8988T (cell line): ENCODE measurements around the gene GATA6.

Experiments used
- DNase-seq: peaks from one replicate; pipeline ENCODE4 v3.0.0; 2011

The GATA6 gene

DNA sequence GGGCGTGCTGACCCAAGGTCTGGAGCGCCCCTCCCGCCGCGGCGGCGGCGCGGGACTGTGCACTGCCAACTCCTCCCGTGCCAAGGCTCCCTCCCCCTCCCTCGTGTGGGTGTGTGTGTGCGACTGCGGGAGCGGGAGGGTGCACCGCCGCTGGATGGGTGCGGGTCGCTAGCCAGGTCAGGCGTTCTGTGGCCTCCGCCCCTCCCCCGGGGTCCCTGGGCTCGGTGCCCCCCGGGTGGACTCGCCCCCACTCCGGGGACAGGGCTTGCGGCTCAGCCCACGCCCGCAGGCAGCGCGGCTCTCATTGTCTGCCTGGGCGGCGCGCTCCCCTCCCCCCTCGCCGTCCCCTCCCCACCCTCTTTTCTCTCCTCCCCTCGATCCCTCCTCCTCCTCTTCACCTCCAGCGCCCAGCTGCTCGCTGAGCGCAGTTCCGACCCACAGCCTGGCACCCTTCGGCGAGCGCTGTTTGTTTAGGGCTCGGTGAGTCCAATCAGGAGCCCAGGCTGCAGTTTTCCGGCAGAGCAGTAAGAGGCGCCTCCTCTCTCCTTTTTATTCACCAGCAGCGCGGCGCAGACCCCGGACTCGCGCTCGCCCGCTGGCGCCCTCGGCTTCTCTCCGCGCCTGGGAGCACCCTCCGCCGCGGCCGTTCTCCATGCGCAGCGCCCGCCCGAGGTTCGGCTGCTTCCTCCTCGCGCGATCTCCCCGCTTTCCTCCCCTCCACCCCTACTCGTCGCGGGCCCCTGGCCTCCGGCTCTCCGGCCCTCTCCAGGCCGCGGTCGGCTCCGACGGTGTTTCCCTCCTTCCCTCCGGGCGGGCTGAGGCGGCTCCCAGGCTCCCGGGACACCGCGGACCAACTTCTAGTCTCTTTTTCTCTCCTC is at the start of gene GATA6:
Gene GATA6 (plus strand): TSS at position 579 of the 878 bp plus-strand sequence. CDS start 1,556 bp downstream, outside the sequence.
- DNase-seq: peak; percentile 99

DNA sequence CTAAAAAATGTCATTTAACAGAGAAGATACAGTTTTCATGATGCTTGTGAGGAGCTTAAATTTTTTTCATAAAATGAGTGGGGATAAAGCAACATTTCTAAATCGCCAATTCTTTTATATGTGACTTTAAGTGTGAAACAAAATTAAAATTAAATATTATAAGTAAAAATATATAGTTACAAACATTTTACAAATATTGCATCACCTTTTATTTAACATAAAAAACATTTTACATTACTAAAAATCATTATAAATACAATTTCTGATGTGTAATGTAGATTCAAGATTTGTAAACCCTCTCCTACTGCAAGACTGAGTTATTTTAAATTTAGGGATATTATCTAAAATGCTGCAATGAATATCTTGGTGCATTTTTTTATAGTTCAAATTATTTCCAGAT is 44.4 kb upstream of the GATA6 start:
- no peak for DNase-seq

DNA sequence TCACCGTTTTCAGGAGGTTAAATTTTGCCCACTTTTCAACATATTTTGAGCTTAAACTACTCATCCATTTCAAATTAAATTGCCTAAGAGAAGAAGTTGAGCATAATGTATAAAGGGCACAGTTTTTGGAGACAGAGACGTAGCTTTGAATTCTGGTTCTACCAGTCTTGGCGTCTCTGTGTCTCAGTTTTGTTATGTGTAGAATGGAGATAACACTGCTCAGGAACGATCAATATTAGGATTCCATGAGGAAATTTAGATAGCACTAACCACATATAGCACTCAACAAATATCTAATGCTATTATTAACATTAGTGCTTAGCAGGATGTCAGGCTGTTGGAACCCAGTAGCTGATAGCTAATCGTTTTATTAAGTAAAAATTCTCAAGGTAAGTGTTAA is 40.4 kb upstream of the GATA6 start:
- no peak for DNase-seq

DNA sequence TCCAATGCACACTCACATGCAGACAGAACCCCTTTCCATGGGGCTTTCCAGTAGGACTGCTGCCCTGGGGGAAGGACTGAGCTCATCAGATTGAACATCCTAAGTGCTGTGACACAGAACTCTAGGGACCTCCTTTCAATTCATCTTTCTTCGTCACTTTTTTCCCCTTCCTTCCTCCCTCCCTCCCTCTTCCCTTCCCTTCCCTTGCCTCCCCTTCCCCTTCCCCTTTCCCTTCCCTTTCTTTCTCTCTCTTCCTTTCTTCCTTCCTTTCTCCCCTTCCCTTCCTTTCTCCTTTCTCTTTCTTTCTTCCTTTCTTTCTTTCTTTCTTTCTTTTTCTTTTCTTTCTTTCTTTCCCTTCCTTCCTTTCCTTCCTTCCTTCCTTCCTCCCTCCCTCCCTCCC is 39.6 kb upstream of the GATA6 start:
- DNase-seq: no peak

DNA sequence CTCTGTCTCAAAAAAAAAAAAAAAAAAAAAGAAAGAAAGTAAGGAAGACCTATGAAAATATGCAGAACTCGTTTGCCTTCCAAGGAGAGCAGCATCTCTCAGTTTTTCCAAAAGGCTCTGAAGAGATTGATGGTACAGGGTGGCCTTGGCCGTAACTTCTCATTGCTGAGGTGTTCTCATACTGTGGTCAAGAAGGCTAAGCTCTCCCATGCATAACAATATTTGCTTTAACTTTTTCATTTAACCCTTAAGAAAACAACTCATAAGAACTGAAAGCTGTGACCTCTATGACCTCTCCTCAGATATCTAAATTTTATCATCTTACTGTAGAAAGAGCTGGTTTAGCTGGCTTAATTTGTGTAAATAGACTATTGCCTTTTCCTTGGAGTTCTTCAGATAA is 37.1 kb upstream of the GATA6 start:
- DNase-seq: no peak

DNA sequence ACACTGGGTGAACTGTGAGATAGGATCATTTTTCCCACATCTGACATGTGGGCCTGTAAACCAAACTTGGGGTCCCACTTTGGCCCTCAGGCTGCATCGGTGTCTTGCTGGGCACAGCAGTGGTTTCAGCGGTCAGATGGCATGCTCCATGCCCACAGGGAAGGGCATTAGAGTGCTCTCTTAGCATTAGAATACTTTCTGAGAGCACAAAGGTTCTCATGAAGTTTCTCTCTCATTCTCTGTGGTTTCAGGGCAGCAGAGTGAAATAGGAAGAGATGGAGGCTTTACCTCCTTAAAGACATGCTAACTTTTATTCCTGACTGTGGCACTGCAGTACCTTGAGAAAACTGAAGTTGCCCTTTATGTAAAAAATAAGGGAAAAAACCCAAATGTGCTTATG is 36.6 kb upstream of the GATA6 start:
- DNase-seq: no peak

DNA sequence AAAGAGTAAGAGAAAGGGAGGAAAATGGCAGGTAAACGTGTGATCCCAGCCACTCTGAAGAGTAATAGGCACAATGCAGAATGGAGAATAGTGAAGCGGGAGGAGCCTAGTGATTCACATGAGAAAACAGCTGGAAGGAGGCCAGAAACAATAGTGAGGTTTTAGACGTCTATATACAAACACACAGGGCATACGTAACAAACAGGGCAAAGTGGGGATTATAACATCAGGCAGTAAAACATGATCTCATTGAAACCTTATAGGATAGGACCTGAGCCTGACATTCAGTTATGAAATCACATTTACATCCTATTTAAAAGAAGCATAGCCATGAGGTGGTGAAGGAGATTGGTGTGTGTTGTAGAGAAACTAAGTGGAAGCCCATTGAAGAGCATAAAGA is 33.0 kb upstream of the GATA6 start:
- no peak for DNase-seq

DNA sequence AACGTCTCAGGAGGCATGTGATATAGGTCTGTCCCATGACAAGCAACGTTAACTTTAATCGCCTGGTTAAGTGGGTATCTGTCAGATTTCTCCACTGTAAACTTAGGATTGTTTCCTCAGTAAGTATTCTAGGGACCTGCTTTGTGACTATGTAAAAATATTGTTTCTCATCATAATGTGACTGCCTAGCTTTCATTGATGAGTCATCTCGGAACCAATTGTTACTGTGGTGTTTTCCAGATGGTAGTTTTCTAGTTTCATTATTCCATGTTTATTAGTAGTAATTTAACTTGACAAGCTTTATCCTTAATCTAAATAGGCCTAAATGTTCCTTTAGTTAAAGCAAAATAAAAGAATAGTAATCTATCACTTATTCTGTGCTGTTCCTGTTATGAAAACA is 28.2 kb upstream of the GATA6 start:
- DNase-seq: no peak

DNA sequence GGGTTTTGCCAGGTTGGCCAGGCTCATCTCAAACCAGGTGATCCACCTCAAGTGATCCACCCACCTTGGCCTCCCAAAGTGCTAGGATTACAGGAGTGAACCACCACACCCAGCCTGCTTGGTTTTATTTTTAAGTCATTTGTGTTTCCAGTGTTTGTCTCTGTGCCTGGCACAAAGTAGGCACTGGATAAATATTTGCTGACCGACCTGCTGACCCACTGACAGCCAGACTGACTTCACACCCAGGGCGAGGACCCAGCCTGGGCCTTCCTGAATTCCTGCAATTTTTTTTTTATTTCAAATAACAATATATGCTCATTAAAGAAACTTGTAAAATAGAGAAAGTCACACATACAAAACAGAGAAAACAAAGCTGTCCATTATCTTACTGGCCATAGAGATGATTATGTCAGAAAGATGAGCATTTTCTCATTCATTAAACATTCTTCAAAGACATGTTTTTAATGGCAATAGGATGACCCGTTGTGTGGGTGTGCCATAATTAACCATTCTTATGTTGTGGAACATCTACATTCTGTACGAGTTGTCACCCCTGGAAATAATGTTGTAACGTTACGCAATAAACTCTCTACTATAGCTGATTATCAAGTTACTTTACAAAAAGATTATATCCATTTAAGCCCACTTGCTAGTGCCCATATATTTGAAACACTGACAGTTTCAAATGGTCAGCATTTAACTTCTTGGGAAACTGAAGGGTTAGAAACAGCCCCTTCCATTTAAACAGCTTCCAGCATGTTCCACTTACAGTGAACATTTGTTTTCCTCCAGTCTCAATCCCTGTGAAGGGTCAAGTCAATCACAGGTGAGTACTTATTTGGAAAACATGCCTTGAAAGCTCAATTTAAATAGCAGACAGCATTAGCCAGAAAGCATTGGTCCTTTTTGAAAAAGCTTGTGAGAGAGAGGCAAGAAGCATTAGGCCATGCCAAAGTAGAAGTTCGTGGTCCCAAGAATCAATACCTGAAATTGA is 25.7 kb upstream of the GATA6 start:
- DNase-seq: no peak

DNA sequence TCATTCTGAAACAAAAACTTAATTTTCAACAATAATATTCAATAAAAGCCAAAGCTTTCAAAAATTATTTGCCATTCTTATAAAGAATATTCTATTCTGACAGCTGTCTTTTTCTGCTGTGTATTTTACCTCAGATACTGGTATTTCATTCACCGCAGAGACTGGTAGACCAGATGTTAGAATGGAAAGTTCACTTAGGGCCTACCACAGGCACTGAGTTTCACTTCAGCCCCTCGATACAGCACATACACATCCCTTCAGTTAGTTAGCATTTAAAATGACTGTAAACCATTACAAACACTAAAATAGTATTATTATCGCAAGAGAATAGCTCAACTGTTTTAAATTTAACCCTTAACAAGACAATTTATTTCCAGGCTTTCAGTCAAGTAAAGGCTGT is 24.2 kb upstream of the GATA6 start:
- no peak for DNase-seq

DNA sequence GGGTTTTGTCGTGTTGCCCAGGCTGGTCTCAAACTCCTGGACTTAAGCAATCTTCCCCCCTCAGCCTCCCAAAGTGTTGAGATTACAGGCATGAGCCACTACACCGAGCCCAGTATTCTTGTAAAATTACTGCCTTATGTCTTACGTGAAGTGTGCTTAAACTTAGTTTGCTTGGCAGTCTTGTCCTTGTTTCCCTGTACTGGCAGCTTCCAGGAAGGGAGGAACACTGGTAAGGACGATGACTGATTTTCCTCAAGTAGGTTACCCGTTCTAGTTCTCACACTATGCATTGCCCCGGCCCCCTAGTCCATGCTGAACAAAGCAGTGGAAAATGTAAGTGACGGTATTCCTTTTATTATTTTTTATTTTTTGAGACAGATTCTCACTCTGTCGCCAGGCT is 19.7 kb upstream of the GATA6 start:
- DNase-seq: no peak

DNA sequence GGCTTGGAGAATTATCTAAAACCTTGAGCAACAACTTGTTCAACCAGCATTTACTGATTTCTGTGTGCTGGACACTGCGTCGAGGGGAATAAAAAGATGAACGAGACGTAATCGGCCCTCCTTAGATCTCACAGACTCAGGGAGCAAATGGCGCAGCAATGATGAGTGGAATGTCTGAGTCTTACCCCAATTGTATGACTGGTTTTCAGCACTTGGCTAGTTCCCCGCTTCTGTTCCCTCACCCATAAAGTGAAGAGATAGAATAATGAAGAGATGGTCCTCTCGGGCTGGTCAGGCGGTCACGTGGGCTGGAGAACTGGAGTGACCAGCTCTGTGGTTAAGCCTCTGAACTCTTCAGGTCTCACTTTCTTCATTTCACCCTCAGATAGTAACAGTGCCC is 17.3 kb upstream of the GATA6 start:
- no peak for DNase-seq

DNA sequence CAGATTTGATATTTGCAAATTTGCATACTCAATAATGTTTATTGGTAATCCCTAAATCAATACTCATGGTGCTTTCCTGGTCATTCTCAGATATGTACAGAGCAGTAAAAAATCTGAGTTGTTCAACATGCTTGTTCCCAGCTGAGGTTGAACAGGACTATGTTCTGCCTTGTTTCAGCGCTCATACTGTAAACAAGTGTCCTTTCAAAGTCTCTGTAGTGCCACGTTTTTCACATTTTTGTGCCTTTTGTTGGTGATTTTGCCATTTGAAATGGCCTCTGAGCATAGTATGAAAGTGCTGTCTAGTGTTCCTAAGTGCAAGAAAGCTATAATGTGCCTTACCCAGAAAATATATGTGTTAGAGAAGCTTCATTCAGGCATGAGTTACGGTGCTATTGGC is 16.0 kb upstream of the GATA6 start:
- DNase-seq: no peak

DNA sequence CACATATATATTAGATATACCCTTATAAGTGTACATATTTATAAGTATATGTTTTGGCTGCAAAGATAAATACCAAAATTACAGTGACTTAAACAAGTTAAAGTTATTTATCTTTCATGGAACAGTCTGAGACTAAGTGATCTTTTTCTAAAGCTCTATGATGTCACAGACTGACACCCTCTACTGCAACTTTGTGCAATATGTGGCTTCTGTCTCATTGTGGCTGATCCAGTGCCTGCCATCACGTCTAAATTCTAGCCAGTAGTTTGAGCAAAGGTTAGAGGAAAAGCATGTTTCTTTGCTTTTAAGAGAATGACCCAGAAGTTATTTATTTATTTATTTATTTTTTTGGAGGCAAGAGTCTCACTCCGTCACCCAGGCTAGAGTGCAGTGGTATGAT is 13.8 kb upstream of the GATA6 start:
- no peak for DNase-seq

DNA sequence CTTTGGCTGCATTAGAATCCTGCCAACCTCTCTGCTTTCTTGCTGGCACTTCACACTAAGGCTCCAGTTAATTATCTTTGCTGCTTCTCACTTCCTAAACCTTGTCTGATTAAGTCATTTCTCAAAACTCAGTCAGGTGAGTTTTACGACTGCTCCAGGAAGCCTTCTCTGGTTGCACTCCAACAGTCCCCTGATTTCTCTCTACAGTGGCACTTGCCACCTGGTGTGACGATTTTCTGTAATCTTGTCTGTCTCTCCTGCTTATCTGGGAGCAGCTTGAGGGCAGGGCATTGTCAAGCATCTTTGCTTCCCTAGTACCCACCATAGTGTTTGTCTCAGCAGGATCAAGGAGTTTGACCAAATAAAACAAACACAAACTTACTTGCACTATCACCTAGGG is 10.4 kb upstream of the GATA6 start:
- DNase-seq: no peak

DNA sequence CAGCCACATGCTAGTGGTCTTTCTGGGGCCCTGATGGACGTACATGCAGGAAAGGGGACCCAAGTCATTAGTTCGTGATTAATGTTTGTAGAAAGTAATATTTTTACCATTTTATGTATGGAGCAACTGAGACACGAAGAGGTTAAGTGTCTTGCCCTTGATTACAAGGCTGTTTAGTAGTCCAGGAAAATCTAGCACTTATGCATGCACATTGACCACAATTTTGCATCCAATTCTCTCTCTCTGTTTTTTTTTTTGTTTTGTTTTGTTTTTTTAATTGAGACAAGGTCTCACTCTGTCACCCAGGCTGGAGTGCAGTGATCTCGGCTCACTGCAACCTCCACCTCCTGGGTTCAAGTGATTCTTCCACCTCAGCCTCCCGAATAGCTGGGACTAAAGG is 8.3 kb upstream of the GATA6 start:
- DNase-seq: no peak

DNA sequence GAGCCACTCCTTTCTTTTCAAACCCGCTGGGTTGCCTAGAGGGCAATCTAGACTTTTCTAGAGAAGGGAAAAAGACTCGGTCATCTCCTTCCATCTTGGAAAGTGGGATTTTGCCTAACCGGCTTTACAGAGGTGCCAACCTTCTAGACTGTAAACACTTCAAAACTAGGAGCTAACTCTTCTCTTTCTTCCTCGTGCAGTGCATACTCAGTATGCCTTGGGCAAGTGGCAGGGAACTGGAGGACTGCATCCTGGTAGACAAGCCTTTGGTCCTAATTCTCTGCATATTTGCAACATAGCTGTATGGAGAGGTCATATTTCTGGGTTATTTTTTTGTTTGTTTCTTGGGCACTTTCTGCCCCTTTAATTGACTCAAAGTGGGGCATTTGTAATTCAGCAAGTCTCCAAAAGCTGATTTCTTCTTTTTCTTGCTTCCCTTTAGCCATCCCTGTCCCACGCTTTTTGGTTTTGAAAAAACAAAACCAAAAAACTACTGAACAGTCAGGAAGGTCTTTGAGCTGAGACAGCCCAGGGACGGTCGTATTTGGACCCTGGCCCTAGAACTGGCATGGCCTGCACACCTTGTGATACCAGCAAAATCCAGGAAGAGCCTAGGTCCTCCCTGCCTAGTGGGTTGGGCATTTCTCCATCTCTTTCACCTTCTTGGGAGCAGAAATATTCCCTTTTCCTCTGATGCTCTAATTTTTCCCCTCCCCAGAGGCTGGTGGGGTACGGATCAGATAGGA is 5.8 kb upstream of the GATA6 start:
- DNase-seq: no peak

DNA sequence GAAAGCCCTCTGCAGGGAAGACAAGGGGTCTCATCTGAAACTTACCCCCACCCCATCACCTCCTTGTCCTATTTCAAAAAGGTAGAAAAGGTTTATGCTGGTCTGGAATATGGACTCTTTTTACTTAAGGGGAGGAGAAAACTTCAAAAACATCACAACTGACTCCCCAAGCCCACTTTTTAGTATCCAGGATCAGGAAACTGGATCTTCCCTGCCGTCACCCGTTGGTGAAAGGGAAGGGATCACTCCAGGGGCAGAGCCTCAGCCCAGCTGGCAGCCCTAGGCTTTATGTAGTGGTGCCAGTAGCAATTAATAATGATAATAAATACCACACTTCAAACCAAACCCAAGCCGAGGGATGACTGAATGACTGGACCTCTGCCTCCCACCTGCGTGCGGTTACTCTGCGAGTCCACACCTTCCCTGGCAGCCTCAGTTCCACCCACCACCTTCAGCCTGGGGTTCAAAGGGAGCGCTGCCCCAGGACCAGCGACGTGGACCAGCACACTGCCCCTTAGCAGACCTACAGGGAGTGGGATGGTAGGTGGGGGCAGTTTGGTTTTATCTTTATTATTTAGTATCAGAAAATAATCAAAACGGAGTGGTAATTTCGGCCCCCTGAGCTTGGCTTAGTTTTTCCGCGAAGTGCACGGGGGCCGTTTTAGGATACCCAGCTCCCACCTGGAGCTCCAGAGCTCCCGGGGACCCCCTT is 4.9 kb upstream of the GATA6 start:
- DNase-seq: no peak

DNA sequence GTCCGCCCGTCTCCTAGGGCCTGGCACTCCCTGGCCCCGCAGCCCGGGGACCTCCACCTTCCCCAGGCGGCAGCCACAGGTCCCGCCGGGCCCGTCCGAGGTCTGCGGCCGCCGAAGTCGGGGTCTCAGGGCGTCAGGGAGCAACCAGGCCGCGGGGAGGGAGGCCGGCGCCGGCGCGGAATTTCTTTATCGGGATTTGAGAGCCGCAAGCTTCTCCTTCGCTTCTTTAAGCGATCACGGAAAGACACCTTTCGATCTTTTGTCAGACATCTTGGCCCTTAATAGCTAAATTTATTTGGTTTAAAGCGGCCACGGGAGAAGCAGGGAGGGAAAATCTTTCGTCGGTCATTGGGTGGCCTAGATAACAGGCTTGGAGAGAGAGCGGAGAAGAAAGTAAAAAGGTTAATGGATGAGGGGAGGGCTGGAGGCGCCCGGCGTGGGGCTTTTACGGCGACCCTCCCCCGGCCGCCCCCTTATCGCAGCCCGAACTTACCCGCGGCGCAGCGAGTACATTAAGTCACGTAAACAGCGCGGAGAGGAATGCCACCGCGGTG is 4.3 kb upstream of the GATA6 start:
- no peak for DNase-seq

DNA sequence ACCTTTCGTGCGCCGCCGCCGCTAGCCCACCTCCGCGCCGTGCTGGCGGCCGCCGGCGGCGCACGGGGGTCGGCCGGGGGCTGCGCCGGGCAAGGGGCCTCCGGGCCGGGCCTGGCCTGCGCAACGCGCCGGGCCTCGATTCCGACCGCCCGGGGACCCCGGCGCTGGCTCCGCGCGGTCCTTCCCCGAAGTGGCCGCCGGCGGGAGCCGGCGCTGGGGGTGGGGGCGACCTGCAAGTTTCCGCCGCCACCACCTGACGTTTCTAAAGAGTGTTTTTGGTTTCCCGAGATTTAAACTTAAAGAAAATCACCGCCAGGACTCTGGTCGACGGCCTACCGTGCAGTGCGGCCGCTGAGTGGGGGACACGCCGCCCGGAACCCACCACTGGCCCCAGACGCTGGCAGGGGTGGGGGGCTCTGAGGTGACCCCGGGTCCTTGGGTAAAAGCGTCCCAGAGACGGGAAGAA is 3.8 kb upstream of the GATA6 start:
- no peak for DNase-seq

DNA sequence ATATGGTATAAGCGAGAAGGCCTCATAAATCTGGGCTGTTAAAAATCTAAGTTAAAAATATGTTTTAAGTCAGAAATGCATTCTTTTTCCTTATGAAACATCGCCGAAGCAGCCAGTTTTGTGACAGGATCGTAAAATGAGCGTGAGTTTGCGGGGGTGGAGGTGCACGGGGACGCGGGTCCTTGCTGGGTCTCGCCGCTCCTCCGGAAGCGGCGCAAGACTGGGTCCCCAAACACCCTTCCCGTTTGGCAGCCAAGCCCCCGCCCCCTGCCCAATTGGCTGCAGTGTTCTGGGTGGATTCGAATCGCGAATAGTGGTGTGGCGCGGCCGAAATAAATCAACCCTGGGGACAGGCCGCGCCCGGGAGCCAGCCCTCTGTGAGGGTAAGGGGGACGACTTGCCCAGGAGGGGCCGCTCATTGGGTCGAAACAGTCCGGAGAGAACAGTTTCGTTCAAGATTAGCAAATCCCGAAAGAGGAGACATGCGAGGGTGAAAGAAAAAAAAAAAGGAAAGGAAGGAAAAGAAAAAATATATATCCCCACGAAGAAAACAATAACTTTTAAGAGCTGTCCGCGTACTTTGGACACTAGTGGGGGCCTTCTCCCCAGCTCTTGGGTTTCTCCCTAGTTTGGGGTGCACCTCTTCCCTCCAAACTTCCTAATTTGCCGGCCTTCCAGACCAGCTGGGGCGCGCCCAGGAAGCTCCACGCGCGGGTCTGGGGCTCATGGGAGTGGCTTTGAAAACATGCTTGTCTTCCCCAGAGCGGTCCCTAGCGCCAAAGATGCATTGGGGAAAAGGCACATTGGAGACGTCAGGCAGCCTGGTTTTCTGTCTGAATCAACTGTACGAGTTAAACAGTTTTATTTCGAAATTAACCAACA is 3.1 kb upstream of the GATA6 start:
- no peak for DNase-seq
